Measurements from ENCODE around the gene FAM107B.

The FAM107B gene

GRCh38 chr10:14532473-14533251, 242.0 kb downstream of the FAM107B start:
- Histone ChIP-seq H3K4me3 (ENCODE audit: low read depth, low read length) (no peak overlapping the region), H3K79me2 (ENCODE audit: control insufficient read depth, insufficient read depth, low read length, unreplicated experiment) (no peaks in the 10 kb centered on the region), H3K27me3 (ENCODE audit: insufficient read depth, low read length) (no peaks in the 10 kb centered on the region), H3K4me1 (ENCODE audit: control insufficient read depth, insufficient read depth, low read length, unreplicated experiment) (no peaks in the 10 kb centered on the region), H3K27ac (ENCODE audit: low read depth, low read length) (no peak overlapping the region), H3K36me3 (ENCODE audit: insufficient read depth, low read length) (no peaks in the 10 kb centered on the region), H2AFZ (ENCODE audit: low read length, unreplicated experiment) (no peak overlapping the region)

GRCh38 chr10:14531974-14532373, 242.7 kb downstream of the FAM107B start:
- Histone ChIP-seq H3K4me3 (ENCODE audit: low read depth, low read length) (no peak overlapping the region), H2AFZ (ENCODE audit: low read length, unreplicated experiment) (no peak overlapping the region), H3K79me2 (ENCODE audit: control insufficient read depth, insufficient read depth, low read length, unreplicated experiment) (no peaks in the 10 kb centered on the region), H3K27ac (ENCODE audit: low read depth, low read length) (no peak overlapping the region), H3K4me1 (ENCODE audit: control insufficient read depth, insufficient read depth, low read length, unreplicated experiment) (no peaks in the 10 kb centered on the region), H3K36me3 (ENCODE audit: insufficient read depth, low read length) (no peaks in the 10 kb centered on the region), H3K27me3 (ENCODE audit: insufficient read depth, low read length) (no peaks in the 10 kb centered on the region)

DNA sequence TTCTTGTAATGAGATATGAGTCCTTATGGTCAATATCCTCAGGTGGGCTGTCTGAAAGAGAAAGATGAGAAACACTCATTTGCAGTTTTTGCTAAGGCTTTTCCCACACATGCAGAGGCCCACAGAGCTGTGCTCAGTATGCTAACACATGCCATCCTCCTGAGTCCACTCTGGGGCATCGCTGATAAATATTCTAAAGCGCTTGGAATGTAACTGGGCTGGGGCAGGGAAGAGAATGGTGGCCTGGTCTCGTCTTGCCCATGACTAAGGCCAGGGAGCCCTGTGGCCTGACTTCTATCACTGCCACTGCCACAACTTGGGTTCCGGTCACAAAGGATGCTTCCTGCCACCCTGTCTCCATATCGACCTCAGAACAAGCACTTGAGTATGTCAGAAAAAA, 244.2 kb downstream of the FAM107B start:
- H3K36me3 ChIP-seq (ENCODE audit: insufficient read depth, low read length), result no peaks in the 10 kb centered on the region
- H2AFZ ChIP-seq (ENCODE audit: low read length, unreplicated experiment), result no peak overlapping the region
- no peak overlapping the region for H3K27ac ChIP-seq (ENCODE audit: low read depth, low read length)
- H3K27me3 ChIP-seq (ENCODE audit: insufficient read depth, low read length), result no peaks in the 10 kb centered on the region
- H3K4me1 ChIP-seq (ENCODE audit: control insufficient read depth, insufficient read depth, low read length, unreplicated experiment), result no peaks in the 10 kb centered on the region
- H3K4me3 ChIP-seq (ENCODE audit: low read depth, low read length), result no peak overlapping the region
- H3K79me2 ChIP-seq (ENCODE audit: control insufficient read depth, insufficient read depth, low read length, unreplicated experiment), result no peaks in the 10 kb centered on the region

GRCh38 chr10:14529351-14529750, 245.3 kb downstream of the FAM107B start:
- H2AFZ ChIP-seq (ENCODE audit: low read length, unreplicated experiment), result no peak overlapping the region
- no peaks in the 10 kb centered on the region for H3K27me3 ChIP-seq (ENCODE audit: insufficient read depth, low read length)
- H3K36me3 ChIP-seq (ENCODE audit: insufficient read depth, low read length), result no peaks in the 10 kb centered on the region
- H3K79me2 ChIP-seq (ENCODE audit: control insufficient read depth, insufficient read depth, low read length, unreplicated experiment), result no peaks in the 10 kb centered on the region
- no peaks in the 10 kb centered on the region for H3K4me1 ChIP-seq (ENCODE audit: control insufficient read depth, insufficient read depth, low read length, unreplicated experiment)
- no peak overlapping the region for H3K27ac ChIP-seq (ENCODE audit: low read depth, low read length)
- H3K4me3 ChIP-seq (ENCODE audit: low read depth, low read length), result no peak overlapping the region

DNA sequence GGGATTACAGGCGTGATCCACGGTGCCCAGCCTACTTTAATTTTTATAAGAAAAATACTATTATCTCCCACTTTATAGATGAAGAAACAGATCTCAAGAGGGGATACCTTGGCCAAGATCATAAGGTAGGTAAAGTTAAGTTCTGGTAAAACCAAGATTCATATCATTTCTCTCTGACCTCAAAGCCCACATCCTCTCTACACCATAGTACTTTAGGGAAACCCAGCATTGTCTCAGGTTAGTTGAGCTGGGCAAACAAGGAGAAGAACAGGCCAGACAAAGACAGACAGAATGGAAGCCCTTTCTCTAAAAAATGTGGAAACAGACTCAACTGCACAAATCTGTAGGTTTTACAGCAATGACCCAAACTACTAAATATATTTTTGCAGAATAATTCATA, 246.2 kb downstream of the FAM107B start:
- Histone ChIP-seq H3K4me3 (ENCODE audit: low read depth, low read length) (no peak overlapping the region), H3K36me3 (ENCODE audit: insufficient read depth, low read length) (no peaks in the 10 kb centered on the region), H3K79me2 (ENCODE audit: control insufficient read depth, insufficient read depth, low read length, unreplicated experiment) (no peaks in the 10 kb centered on the region), H2AFZ (ENCODE audit: low read length, unreplicated experiment) (no peak overlapping the region), H3K27me3 (ENCODE audit: insufficient read depth, low read length) (no peaks in the 10 kb centered on the region), H3K27ac (ENCODE audit: low read depth, low read length) (no peak overlapping the region), H3K4me1 (ENCODE audit: control insufficient read depth, insufficient read depth, low read length, unreplicated experiment) (no peaks in the 10 kb centered on the region)

- H2AFZ ChIP-seq (ENCODE audit: low read length, unreplicated experiment), result no peak overlapping the region
- no peaks in the 10 kb centered on the region for H3K27me3 ChIP-seq (ENCODE audit: insufficient read depth, low read length)
- no peak overlapping the region for H3K27ac ChIP-seq (ENCODE audit: low read depth, low read length)
- no peaks in the 10 kb centered on the region for H3K36me3 ChIP-seq (ENCODE audit: insufficient read depth, low read length)
- H3K4me1 ChIP-seq (ENCODE audit: control insufficient read depth, insufficient read depth, low read length, unreplicated experiment), result no peaks in the 10 kb centered on the region
- H3K79me2 ChIP-seq (ENCODE audit: control insufficient read depth, insufficient read depth, low read length, unreplicated experiment), result no peaks in the 10 kb centered on the region
- H3K4me3 ChIP-seq (ENCODE audit: low read depth, low read length), result no peak overlapping the region
These were observed 246.8 kb downstream of the FAM107B start for GRCh38 chr10:14527915-14528314.

- Histone ChIP-seq H2AFZ (ENCODE audit: low read length, unreplicated experiment) (no peak overlapping the region), H3K79me2 (ENCODE audit: control insufficient read depth, insufficient read depth, low read length, unreplicated experiment) (no peaks in the 10 kb centered on the region), H3K27ac (ENCODE audit: low read depth, low read length) (no peak overlapping the region), H3K27me3 (ENCODE audit: insufficient read depth, low read length) (no peaks in the 10 kb centered on the region), H3K36me3 (ENCODE audit: insufficient read depth, low read length) (no peaks in the 10 kb centered on the region), H3K4me3 (ENCODE audit: low read depth, low read length) (no peak overlapping the region), H3K4me1 (ENCODE audit: control insufficient read depth, insufficient read depth, low read length, unreplicated experiment) (no peaks in the 10 kb centered on the region)
These were observed 247.4 kb downstream of the FAM107B start for GRCh38 chr10:14527134-14527844.

GRCh38 chr10:14526326-14526725, 248.4 kb downstream of the FAM107B start:
- no peaks in the 10 kb centered on the region for H3K79me2 ChIP-seq (ENCODE audit: control insufficient read depth, insufficient read depth, low read length, unreplicated experiment)
- no peaks in the 10 kb centered on the region for H3K36me3 ChIP-seq (ENCODE audit: insufficient read depth, low read length)

GRCh38 chr10:14524691-14525324, 249.9 kb downstream of the FAM107B start:
- H3K36me3 ChIP-seq (ENCODE audit: insufficient read depth, low read length), result no peaks in the 10 kb centered on the region
- H2AFZ ChIP-seq (ENCODE audit: low read length, unreplicated experiment), result no peak overlapping the region
- no peak overlapping the region for H3K27ac ChIP-seq (ENCODE audit: low read depth, low read length)
- no peaks in the 10 kb centered on the region for H3K79me2 ChIP-seq (ENCODE audit: control insufficient read depth, insufficient read depth, low read length, unreplicated experiment)
- no peaks in the 10 kb centered on the region for H3K4me1 ChIP-seq (ENCODE audit: control insufficient read depth, insufficient read depth, low read length, unreplicated experiment)
- no peaks in the 10 kb centered on the region for H3K27me3 ChIP-seq (ENCODE audit: insufficient read depth, low read length)
- H3K4me3 ChIP-seq (ENCODE audit: low read depth, low read length), result no peak overlapping the region

More at GRCh38 chr10:14526326-14526725, 248.4 kb downstream of the FAM107B start:
- no peaks in the 10 kb centered on the region for H3K27me3 ChIP-seq (ENCODE audit: insufficient read depth, low read length)
- H3K27ac ChIP-seq (ENCODE audit: low read depth, low read length), result no peak overlapping the region
- no peaks in the 10 kb centered on the region for H3K4me1 ChIP-seq (ENCODE audit: control insufficient read depth, insufficient read depth, low read length, unreplicated experiment)
- no peak overlapping the region for H2AFZ ChIP-seq (ENCODE audit: low read length, unreplicated experiment)
- H3K4me3 ChIP-seq (ENCODE audit: low read depth, low read length), result no peak overlapping the region

DNA sequence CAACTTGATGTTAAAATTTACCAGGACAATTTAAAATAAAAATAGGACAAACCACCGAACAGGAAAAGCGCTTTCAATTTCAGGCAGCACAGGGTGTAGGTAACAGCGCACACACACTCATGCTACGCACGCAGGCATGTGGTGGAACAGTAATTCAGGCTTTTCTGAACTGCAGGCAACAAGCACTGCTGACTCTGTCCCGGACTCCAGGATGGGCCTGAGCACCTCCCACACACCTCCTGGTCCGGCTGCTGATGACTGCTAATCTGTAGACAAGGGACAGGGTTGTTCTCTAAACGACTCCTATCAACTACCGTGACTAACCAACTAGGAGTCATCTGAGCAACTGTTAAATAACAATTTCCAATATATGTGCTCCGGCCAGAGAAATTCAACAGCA, 251.4 kb downstream of the FAM107B start:
- Histone ChIP-seq H3K4me1 (ENCODE audit: control insufficient read depth, insufficient read depth, low read length, unreplicated experiment) (no peaks in the 10 kb centered on the region), H3K27ac (ENCODE audit: low read depth, low read length) (no peak overlapping the region), H3K27me3 (ENCODE audit: insufficient read depth, low read length) (no peaks in the 10 kb centered on the region), H3K79me2 (ENCODE audit: control insufficient read depth, insufficient read depth, low read length, unreplicated experiment) (no peaks in the 10 kb centered on the region), H2AFZ (ENCODE audit: low read length, unreplicated experiment) (no peak overlapping the region), H3K4me3 (ENCODE audit: low read depth, low read length) (no peak overlapping the region), H3K36me3 (ENCODE audit: insufficient read depth, low read length) (no peaks in the 10 kb centered on the region)
